ENCODE measurements around the gene CRISPLD2. TPM values are rescaled to one million over a fixed set of nuclear protein-coding genes. Genes with fewer than 3 reads are reported as not detected.

CRISPLD2 gene
- total RNA-seq, 1 donor from 2014 or later = 0.53 TPM

DNA sequence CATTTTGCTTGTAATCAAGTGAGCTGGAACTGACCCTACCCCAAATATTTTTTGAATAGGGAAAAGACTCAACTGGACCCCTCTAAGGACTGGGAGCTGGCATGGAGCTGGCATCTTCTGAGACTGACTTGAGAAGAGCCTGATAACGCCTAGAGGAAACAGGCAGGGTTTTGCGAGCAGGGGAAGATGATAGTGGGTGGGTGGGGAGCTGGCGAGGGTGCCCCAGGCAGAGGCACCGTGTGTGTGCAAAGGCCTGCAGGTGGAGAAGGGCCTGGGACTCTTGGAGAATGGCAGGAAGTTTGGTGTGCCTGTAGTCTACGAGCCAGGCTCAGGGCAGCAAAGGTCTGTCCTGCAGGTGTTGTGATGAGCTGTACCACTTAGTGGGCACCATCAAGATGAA is 4.1 kb downstream of the CRISPLD2 start:
- FAIRE-seq = no peak
- peaks cover 22% of the 10 kb centered on the region for H3K27me3 ChIP-seq (ENCODE audit: control insufficient read depth, insufficient read depth, low read length)
- TF ChIP-seq, protein P1, sequence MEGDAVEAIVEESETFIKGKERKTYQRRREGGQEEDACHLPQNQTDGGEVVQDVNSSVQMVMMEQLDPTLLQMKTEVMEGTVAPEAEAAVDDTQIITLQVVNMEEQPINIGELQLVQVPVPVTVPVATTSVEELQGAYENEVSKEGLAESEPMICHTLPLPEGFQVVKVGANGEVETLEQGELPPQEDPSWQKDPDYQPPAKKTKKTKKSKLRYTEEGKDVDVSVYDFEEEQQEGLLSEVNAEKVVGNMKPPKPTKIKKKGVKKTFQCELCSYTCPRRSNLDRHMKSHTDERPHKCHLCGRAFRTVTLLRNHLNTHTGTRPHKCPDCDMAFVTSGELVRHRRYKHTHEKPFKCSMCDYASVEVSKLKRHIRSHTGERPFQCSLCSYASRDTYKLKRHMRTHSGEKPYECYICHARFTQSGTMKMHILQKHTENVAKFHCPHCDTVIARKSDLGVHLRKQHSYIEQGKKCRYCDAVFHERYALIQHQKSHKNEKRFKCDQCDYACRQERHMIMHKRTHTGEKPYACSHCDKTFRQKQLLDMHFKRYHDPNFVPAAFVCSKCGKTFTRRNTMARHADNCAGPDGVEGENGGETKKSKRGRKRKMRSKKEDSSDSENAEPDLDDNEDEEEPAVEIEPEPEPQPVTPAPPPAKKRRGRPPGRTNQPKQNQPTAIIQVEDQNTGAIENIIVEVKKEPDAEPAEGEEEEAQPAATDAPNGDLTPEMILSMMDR (IDR thresholded peaks at IDR 0.05; ENCODE audit: insufficient read depth, low read length, severe bottlenecking) = no peak

DNA sequence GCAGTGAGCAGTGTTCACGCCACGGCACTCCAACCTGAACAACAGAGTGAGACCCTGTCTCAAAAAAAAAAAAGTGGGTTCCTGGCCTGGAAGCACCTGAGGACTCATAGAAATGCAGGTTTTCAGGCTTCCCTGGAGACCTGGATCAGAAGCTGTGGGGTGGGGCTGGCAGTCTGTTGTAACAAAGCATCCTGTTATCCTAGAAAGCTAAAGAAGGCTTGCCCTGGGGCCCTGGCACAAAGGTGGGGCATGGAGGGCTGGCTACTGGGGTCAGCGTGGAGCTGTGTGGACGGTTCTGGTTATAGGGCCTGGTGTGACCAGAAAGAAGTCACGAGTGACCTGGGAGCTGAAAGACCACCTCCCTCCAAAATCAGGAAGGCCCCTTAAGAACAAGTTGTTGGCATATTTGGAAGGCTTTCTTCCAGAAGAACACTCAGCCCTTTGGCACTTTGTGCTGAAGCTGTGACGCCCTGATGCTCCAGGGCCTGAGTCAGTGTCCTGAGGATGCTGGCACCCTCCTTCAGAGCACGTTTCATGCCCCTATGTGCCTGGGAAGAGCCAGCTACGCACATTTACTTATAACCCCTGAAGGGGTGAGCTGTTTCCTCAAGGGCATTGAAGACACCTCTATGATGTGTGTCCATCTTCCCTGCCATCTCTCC is 6.2 kb downstream of the CRISPLD2 start:
- DNase-seq (ENCODE audit: low read depth) (no peak), FAIRE-seq (no peak)
- TF ChIP-seq, protein P1 (IDR thresholded peaks at IDR 0.05; ENCODE audit: insufficient read depth, low read length, severe bottlenecking) = no peak
- Histone ChIP-seq H3K27me3 (ENCODE audit: control insufficient read depth, insufficient read depth, low read length) (peaks cover 13% of the 10 kb centered on the region), H3K4me3 (ENCODE audit: low read depth, low read length) (no peak overlapping the region), H3K36me3 (ENCODE audit: control insufficient read depth, insufficient read depth, low read length) (no peaks in the 10 kb centered on the region)

More for the DNA sequence above, 4.1 kb downstream of the CRISPLD2 start:
- Histone ChIP-seq H3K36me3 (ENCODE audit: control insufficient read depth, insufficient read depth, low read length) (no peaks in the 10 kb centered on the region), H3K4me3 (ENCODE audit: low read depth, low read length) (no peak overlapping the region)
- DNase-seq (ENCODE audit: low read depth) = no peak

DNA sequence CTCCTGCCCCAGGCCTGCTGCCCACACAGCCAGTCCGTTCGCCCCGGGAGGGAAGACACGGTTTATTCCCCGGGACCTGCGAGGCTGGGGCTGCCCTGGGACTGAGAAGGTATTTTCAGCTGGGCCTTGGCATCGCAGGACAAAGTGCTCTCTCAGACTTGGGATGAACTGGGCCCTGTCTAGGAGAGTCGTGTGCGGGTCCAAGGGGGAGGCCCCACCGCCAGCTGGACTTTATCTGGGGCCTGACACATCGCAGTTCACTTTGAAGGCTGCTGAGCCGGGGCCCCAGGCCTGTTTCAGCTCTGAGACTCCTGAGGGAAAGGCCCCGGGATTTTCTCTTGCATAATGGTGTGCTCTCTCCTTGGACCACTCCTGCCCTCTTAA is 6.8 kb downstream of the CRISPLD2 start:
- TF ChIP-seq, protein P1 (IDR thresholded peaks at IDR 0.05; ENCODE audit: insufficient read depth, low read length, severe bottlenecking) = no peak
- FAIRE-seq = no peak
- Histone ChIP-seq H3K27me3 (ENCODE audit: control insufficient read depth, insufficient read depth, low read length) (peaks cover 9% of the 10 kb centered on the region), H3K4me3 (ENCODE audit: low read depth, low read length) (no peak overlapping the region), H3K36me3 (ENCODE audit: control insufficient read depth, insufficient read depth, low read length) (no peaks in the 10 kb centered on the region)
- DNase-seq (ENCODE audit: low read depth) = no peak

DNA sequence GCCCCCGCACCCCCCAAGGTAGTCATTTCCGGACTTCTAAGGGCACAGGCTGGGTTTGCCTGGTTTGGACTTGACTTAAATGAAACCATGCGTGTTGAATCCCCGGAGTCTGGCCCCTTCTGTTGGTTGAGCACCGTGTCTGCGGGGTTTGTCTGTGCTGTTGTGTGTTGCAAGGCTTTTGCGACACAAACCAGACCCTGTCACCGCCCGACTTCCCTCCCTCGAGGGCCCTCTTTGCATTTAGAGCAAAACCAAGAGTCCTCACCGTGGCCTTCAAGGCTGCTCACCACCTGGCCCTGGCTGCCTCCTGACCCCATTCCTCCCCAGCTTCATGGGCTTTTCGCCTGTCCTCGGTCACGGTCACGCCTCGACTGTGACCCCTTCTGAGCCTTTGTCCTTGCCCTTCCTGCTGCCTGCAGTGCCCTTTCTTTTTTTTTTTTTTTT is 7.4 kb downstream of the CRISPLD2 start:
- Histone ChIP-seq H3K4me3 (ENCODE audit: low read depth, low read length) (no peak overlapping the region), H3K36me3 (ENCODE audit: control insufficient read depth, insufficient read depth, low read length) (no peaks in the 10 kb centered on the region), H3K27me3 (ENCODE audit: control insufficient read depth, insufficient read depth, low read length) (peaks cover 8% of the 10 kb centered on the region)
- DNase-seq (ENCODE audit: low read depth) = no peak
- TF ChIP-seq, protein P1 (IDR thresholded peaks at IDR 0.05; ENCODE audit: insufficient read depth, low read length, severe bottlenecking) = no peak
- no peak for FAIRE-seq

DNA sequence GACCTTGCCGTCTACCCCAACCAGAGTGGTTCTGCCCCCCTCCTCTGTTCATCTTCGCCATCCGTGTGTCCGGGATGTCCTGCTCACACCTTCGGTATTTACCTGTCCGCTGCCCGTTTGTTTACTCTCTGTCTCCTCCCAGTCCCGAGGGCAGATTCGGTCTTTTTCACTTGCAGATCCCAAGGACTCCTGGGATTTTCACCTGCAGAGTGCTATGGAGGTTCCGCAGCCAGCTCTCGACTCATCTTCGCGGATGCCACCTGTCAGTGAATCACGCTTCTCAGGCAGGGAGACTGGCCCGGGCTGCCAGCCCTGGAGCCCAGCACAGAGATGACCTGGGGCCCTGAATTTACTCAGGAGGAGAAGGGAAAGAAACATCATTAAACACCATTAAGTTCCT is 8.1 kb downstream of the CRISPLD2 start:
- DNase-seq (ENCODE audit: low read depth) = no peak
- Histone ChIP-seq H3K36me3 (ENCODE audit: control insufficient read depth, insufficient read depth, low read length) (no peaks in the 10 kb centered on the region), H3K4me3 (ENCODE audit: low read depth, low read length) (no peak overlapping the region), H3K27me3 (ENCODE audit: control insufficient read depth, insufficient read depth, low read length) (peaks cover 8% of the 10 kb centered on the region)
- TF ChIP-seq, protein P1 (IDR thresholded peaks at IDR 0.05; ENCODE audit: insufficient read depth, low read length, severe bottlenecking) = no peak
- no peak for FAIRE-seq

DNA sequence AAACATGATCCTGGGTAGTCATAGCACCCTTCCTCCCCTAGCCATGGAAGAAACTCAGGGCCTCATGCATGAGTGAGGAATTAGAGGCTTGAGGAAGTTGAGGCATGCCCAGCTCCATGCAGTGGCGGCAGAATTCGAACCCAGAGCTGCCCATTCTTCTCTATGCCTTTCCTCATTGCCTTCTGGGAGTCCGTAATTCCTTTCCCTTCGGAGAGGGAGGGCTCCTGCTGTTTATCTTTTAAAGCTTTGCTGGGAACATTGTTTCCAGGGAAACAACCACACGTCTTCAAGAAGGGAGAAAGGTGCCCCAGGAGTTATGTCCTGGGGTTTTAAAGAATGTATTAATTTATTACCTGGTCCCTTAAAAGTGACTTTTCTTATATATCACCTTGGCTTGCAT is 8.5 kb downstream of the CRISPLD2 start:
- TF ChIP-seq, protein P1 (IDR thresholded peaks at IDR 0.05; ENCODE audit: insufficient read depth, low read length, severe bottlenecking) = no peak
- Histone ChIP-seq H3K4me3 (ENCODE audit: low read depth, low read length) (no peak overlapping the region), H3K27me3 (ENCODE audit: control insufficient read depth, insufficient read depth, low read length) (peaks cover 8% of the 10 kb centered on the region), H3K36me3 (ENCODE audit: control insufficient read depth, insufficient read depth, low read length) (no peaks in the 10 kb centered on the region)
- DNase-seq (ENCODE audit: low read depth) = no peak
- FAIRE-seq = no peak

Measured in bronchial epithelial cell (primary cell).